Neuronal stem cell (in vitro differentiated cells): ENCODE measurements around the gene ZNF652.

Experiments used
- DNase-seq: peaks from one replicate; pipeline ENCODE4 v3.0.0-alpha.2; 2013; ENCODE audit warnings: low spot score
- H2AFZ ChIP-seq: one replicate; pipeline ENCODE4 v1.6.1; 2013; ENCODE audit warnings: mild to moderate bottlenecking, low read length, inconsistent platforms
- H2AK5ac ChIP-seq: 2 replicates; pipeline ENCODE4 v1.6.1; 2013; ENCODE audit warnings: low read depth, mild to moderate bottlenecking, inconsistent platforms, low read length, moderate library complexity, mixed read lengths
- H2BK120ac ChIP-seq: 2 replicates; pipeline ENCODE4 v1.6.1; 2013; ENCODE audit warnings: low read depth, mild to moderate bottlenecking, inconsistent platforms, low read length, moderate library complexity, mixed read lengths
- H2BK12ac ChIP-seq: one replicate; pipeline ENCODE4 v1.6.1; 2013; ENCODE audit warnings: low read length, inconsistent platforms
- H2BK15ac ChIP-seq: 2 replicates; pipeline ENCODE4 v1.6.1; 2013; ENCODE audit warnings: mild to moderate bottlenecking, low read length, inconsistent platforms, mixed read lengths
- H2BK5ac ChIP-seq: one replicate; pipeline ENCODE4 v1.6.1; 2013; ENCODE audit warnings: inconsistent platforms, mild to moderate bottlenecking, low read length, moderate library complexity
- H3K14ac ChIP-seq: one replicate; pipeline ENCODE4 v1.6.1; 2013; ENCODE audit warnings: low read length, inconsistent platforms
- H3K18ac ChIP-seq: 2 replicates; pipeline ENCODE4 v1.6.1; 2013; ENCODE audit warnings: low read length, inconsistent platforms
- H3K23ac ChIP-seq: 2 replicates; pipeline ENCODE4 v1.6.1; 2013; ENCODE audit warnings: low read depth, mild to moderate bottlenecking, mixed read lengths, low read length, inconsistent platforms; ENCODE audit not compliant: poor library complexity
- H3K27ac ChIP-seq: replicated peaks from 3 replicates; pipeline ENCODE4 v1.5.1; 2013; ENCODE audit warnings: low read length, inconsistent platforms
- H3K27me3 ChIP-seq, 3 experiments: 2 replicates each; pipeline ENCODE4 v1.6.1; 2013; ENCODE audit warnings: low read length in 3 of 3, mild to moderate bottlenecking in 2 of 3, inconsistent platforms in 1 of 3, low read depth in 1 of 3, mixed read lengths in 1 of 3, moderate library complexity in 1 of 3; ENCODE audit not compliant: control insufficient read depth in 3 of 3, insufficient read depth in 3 of 3
- H3K36me3 ChIP-seq, 2 donors: replicated peaks in 1 of 2; 2 replicates each; pipeline ENCODE4 v1.6.1; 2013; ENCODE audit warnings: low read length in 2 of 2; ENCODE audit not compliant: control insufficient read depth in 2 of 2, insufficient read depth in 2 of 2
- H3K4ac ChIP-seq: 2 replicates; pipeline ENCODE4 v1.6.1; 2013; ENCODE audit warnings: inconsistent platforms, mild to moderate bottlenecking, low read length, moderate library complexity
- H3K4me1 ChIP-seq, 2 donors: 1 replicate in 1 of 2; 2 replicates in 1 of 2; pipeline ENCODE4 v1.6.1; 2013; ENCODE audit warnings: low read length in 2 of 2, low read depth in 1 of 2; ENCODE audit not compliant: control insufficient read depth in 2 of 2, insufficient read depth in 1 of 2
- H3K4me2 ChIP-seq: one replicate; pipeline ENCODE4 v1.6.1; 2013; ENCODE audit warnings: mild to moderate bottlenecking, low read length, inconsistent platforms; ENCODE audit not compliant: insufficient read depth, poor library complexity, severe bottlenecking
- H3K4me3 ChIP-seq, 2 donors: 2 replicates each; pipeline ENCODE4 v1.5.1; 2013; ENCODE audit warnings: low read length in 2 of 2, mild to moderate bottlenecking in 2 of 2, inconsistent platforms in 1 of 2, moderate library complexity in 1 of 2
- H3K79me1 ChIP-seq: one replicate; pipeline ENCODE4 v1.6.1; 2013; ENCODE audit warnings: low read depth, mild to moderate bottlenecking, inconsistent platforms, low read length, moderate library complexity
- H3K9ac ChIP-seq: one replicate; pipeline ENCODE4 v1.6.1; 2013; ENCODE audit warnings: mild to moderate bottlenecking, low read depth, low read length, inconsistent platforms; ENCODE audit not compliant: poor library complexity
- H3K9me3 ChIP-seq, 2 donors: replicated peaks in 1 of 2; 2 replicates each; pipeline versions ENCODE3 to v1.6.1; 2013; ENCODE audit warnings: low read length in 2 of 2, mild to moderate bottlenecking in 2 of 2, inconsistent platforms in 1 of 2, low read depth in 1 of 2, mixed read lengths in 1 of 2, moderate library complexity in 1 of 2; ENCODE audit not compliant: control insufficient read depth in 2 of 2, insufficient read depth in 1 of 2
- H4K8ac ChIP-seq: one replicate; pipeline ENCODE4 v1.6.1; 2013; ENCODE audit warnings: low read depth, mild to moderate bottlenecking, inconsistent platforms, low read length, moderate library complexity
- H4K91ac ChIP-seq: one replicate; pipeline ENCODE4 v1.6.1; 2013; ENCODE audit warnings: low read length, low read depth, mild to moderate bottlenecking, inconsistent platforms; ENCODE audit not compliant: poor library complexity
- WGBS, 2 donors: extraction: QIAGEN DNeasy Blood & Tissue Kit; methylation state at CpG; one replicate each; pipeline ENCODE4 v1.1.7; 2013; ENCODE audit warnings: missing lambda C conversion rate in 2 of 2, mixed read lengths in 1 of 2; ENCODE audit not compliant: insufficient read length in 2 of 2, insufficient replicate concordance in 1 of 2; ENCODE audit errors: extremely low coverage in 2 of 2; 5-methylcytosine and 5-hydroxymethylcytosine counted together

The ZNF652 gene

DNA sequence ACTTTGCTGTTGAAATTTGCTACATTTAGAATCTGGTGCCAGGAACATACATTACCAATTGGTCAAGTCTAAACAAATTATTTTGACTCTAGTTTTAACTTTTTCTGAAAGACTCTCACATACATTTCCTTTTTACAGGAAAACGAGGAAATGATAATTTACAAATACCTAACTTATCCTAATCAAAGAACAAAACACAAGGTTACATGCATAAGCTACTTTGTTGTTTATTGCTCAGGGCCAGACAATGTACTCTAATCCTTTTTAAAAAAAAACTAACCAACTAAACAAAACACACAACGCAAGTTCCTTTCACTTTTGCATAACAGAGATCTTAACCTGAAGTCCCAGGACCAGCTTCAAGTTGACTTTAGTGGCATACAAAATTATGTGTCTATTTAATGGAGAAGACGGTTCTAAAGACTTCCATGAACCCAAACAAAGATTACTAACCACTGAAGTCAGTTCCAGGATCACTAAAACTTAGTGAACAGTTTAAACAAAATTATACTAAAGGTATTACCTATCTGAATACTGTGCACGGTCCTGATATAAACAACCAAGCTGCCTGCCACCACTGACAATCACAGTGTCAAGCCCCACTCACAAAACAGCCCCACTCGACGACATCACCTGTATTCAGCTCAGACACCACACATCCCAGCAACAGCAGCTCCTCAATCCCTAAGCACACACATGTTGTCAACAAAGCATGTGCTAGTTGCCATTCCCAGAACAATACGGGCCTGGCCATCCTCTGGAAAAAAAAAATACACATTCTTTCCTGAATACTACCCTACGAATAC lies 1.9 kb downstream of the ZNF652 start:
- H3K4me1 ChIP-seq: peaks cover 9 to 16% of the 10 kb centered on the region in 2 donors

DNA sequence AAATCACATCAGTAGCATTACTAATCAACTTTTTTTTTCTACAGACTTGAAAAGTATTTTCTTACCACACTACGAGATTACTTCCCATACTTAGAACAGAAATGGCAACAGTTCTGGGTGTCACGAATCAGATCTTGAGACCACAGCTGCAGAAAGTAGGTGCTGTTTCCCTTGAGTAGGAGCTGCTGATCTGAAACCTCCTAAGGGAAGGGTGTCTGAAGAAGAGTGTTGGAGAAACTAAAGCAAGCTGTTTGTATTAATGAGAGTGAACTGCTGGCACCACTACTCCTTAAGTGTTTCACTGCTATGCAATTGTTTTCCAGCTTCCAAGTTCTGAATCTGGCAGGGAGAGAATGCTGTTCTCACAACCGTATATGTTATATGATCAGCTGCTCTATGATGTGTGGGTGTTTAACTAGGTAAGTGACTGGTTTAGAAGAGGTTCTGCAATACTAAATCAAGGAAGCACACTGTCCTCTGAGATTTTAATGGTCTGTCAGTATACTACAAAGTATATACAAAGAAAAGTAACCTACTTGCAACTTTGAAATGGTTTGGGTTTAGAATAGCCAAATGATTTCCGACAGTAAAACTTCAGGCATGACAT lies 3.3 kb downstream of the ZNF652 start:
- no peak overlapping the region for H2BK120ac ChIP-seq
- no peak overlapping the region for H3K18ac ChIP-seq
- DNase-seq: no peak
- H3K27me3 ChIP-seq: no peaks in the 10 kb centered on the region
- H3K4ac ChIP-seq: no peak overlapping the region
- H3K14ac ChIP-seq: no peak overlapping the region
- no peak overlapping the region for H2BK12ac ChIP-seq
- peaks cover 3% of the 10 kb centered on the region for H3K79me1 ChIP-seq
- H4K8ac ChIP-seq: no peak overlapping the region
- no peak overlapping the region for H3K4me2 ChIP-seq
- no peak overlapping the region for H2BK15ac ChIP-seq
- no peaks in the 10 kb centered on the region for H3K36me3 ChIP-seq
- H2AFZ ChIP-seq: no peak overlapping the region
- H3K23ac ChIP-seq: no peak overlapping the region
- no peak overlapping the region for H2AK5ac ChIP-seq
- WGBS, 2 donors: no CpG with 5 or more reads among the region's 4 CpGs
- H3K4me3 ChIP-seq: no peak overlapping the region
- H2BK5ac ChIP-seq: no peak overlapping the region
- no peaks in the 10 kb centered on the region for H3K9me3 ChIP-seq
- peaks cover 9 to 16% of the 10 kb centered on the region in 2 donors for H3K4me1 ChIP-seq
- H4K91ac ChIP-seq: no peak overlapping the region
- H3K9ac ChIP-seq: no peak overlapping the region
- H3K27ac ChIP-seq: no peak overlapping the region

More for the DNA sequence above, 1.9 kb downstream of the ZNF652 start:
- Histone ChIP-seq H3K14ac (no peak overlapping the region), H2AK5ac (no peak overlapping the region), H3K27ac (no peak overlapping the region), H2BK15ac (no peak overlapping the region), H2BK5ac (no peak overlapping the region), H3K36me3 (no peaks in the 10 kb centered on the region), H3K9ac (no peak overlapping the region), H2BK12ac (no peak overlapping the region), H3K23ac (no peak overlapping the region), H4K91ac (no peak overlapping the region), H3K9me3 (no peaks in the 10 kb centered on the region), H3K4me3 (peak overlapping the region; percentile 65 to 72), H4K8ac (no peak overlapping the region), H3K4me2 (peak overlapping the region; percentile 76), H2BK120ac (no peak overlapping the region), H2AFZ (peak overlapping the region; percentile 97), H3K4ac (no peak overlapping the region), H3K27me3 (no peaks in the 10 kb centered on the region), H3K18ac (no peak overlapping the region), H3K79me1 (peaks cover 3% of the 10 kb centered on the region)
- 100% methylated on average over 1 of the region's 8 CpGs; no CpG with 5 or more reads in 1 of the 2 donors for WGBS, 2 donors
- no peak for DNase-seq

DNA sequence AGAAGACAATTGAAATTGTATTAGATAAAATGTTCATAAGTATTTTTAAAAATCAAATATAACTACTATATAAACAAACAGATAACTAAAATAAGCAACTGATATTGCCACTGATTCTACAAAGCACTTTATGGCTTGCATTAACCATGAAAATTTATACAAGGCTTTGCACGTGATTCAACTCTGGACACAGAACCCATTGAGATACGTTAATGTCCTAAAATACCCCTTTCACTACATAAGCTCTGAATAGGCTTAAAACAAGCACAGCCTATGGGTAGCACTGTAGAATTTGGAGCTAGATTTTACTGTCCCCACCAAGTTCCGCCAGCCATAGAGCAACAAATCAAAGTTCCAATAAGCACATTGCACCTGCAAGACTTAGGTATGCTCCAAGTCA lies 4.5 kb downstream of the ZNF652 start:
- Histone ChIP-seq H4K91ac (no peak overlapping the region), H3K18ac (no peak overlapping the region), H3K36me3 (no peaks in the 10 kb centered on the region), H3K9me3 (peaks cover 2 to 4% of the 10 kb centered on the region in 2 donors), H3K79me1 (peaks cover 3% of the 10 kb centered on the region), H3K23ac (no peak overlapping the region), H2BK12ac (no peak overlapping the region), H3K4me2 (no peak overlapping the region), H3K27me3 (no peaks in the 10 kb centered on the region), H2BK5ac (no peak overlapping the region), H2BK120ac (no peak overlapping the region), H2AFZ (no peak overlapping the region), H3K4ac (no peak overlapping the region), H2AK5ac (no peak overlapping the region), H3K27ac (no peak overlapping the region), H3K9ac (no peak overlapping the region), H3K4me3 (no peak overlapping the region), H3K14ac (no peak overlapping the region), H3K4me1 (peaks cover 7 to 14% of the 10 kb centered on the region in 2 donors), H2BK15ac (no peak overlapping the region), H4K8ac (no peak overlapping the region)
- no CpG with 5 or more reads among the region's 3 CpGs for WGBS, 2 donors
- DNase-seq: no peak

DNA sequence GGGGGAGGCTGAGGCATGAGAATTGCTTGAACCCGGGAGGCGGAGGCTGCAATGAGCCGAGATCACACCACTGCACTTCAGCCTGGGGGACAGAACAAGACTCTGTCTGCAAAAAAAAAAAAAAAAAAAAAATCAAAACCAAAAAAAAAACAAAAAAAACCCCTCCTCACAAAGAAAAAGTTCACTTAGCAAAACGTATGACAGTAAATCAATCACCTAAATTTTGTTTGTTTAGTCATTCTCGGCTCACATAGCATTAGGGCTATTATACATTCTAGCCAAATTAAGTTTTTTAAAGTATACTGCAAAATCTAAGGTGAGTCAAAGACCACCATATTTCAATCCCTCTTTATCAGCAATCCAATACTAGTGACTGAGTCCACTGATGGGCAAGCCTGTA lies 5.7 kb downstream of the ZNF652 start:
- Histone ChIP-seq H3K18ac (no peak overlapping the region), H3K4me3 (no peak overlapping the region), H2BK12ac (no peak overlapping the region), H2BK5ac (no peak overlapping the region), H3K27me3 (no peaks in the 10 kb centered on the region), H4K8ac (no peak overlapping the region), H2BK15ac (no peak overlapping the region), H3K27ac (no peak overlapping the region), H3K4me2 (no peak overlapping the region), H3K4me1 (peaks cover 7 to 14% of the 10 kb centered on the region in 2 donors), H3K9me3 (peaks cover 2 to 5% of the 10 kb centered on the region in 2 donors), H3K23ac (no peak overlapping the region), H3K4ac (no peak overlapping the region), H4K91ac (no peak overlapping the region), H3K9ac (no peak overlapping the region), H3K36me3 (no peaks in the 10 kb centered on the region), H2AK5ac (no peak overlapping the region), H2AFZ (no peak overlapping the region), H3K79me1 (peaks cover 3% of the 10 kb centered on the region), H2BK120ac (no peak overlapping the region), H3K14ac (no peak overlapping the region)
- WGBS, 2 donors: no CpG with 5 or more reads among the region's 5 CpGs
- no peak for DNase-seq
